ENCODE data around the gene LPXN.

Gene LPXN

GRCh38 chr11:58525037-58525614 lies 50.5 kb downstream of the LPXN start:
- DNase-seq = peak in 1 of 10 donors; percentile 22
- intact Hi-C loops (cut with DNase I) = no loop called here

GRCh38 chr11:58524232-58525036 lies 51.2 kb downstream of the LPXN start:
- peak in 9 of 10 donors; percentile 34 to 93 (median 63) for DNase-seq
- intact Hi-C loops (cut with DNase I) = no loop called here

GRCh38 chr11:58513747-58514367 lies 61.8 kb downstream of the LPXN start:
- intact Hi-C loops (cut with DNase I) = loop anchor here (10.0 kb wide), 3 partner anchors 759 to 1169 kb away; partner anchors contain the start of gene BTBD18
- DNase-seq = peak in 6 of 10 donors; percentile 40 to 92 (median 44)

- intact Hi-C loops (cut with DNase I) = loop anchor here (10.0 kb wide), 3 partner anchors 757 to 1167 kb away; partner anchors contain the start of gene BTBD18
- DNase-seq = no peak
These were observed 64.0 kb downstream of the LPXN start for GRCh38 chr11:58511636-58512035.

GRCh38 chr11:58509748-58510147 lies 65.9 kb downstream of the LPXN start:
- DNase-seq = no peak
- intact Hi-C loops (cut with DNase I) = loop anchor here (10.0 kb wide), 3 partner anchors 755 to 1165 kb away; partner anchors contain the start of gene BTBD18

GRCh38 chr11:58508814-58509213 lies 66.8 kb downstream of the LPXN start:
- intact Hi-C loops (cut with DNase I) = no loop called here
- DNase-seq = no peak

- no peak for DNase-seq
- intact Hi-C loops (cut with DNase I) = no loop called here
These were observed 67.7 kb downstream of the LPXN start, which contains the start of gene OR5B21 for GRCh38 chr11:58508005-58508404. OR5B21 (minus strand) TSS chr11:58508105; CDS start chr11:58508105, 0 bp downstream.

GRCh38 chr11:58507355-58507754 lies 68.3 kb downstream of the LPXN start:
- intact Hi-C loops (cut with DNase I) = no loop called here
- no peak for DNase-seq

GRCh38 chr11:58506935-58507334 lies 68.7 kb downstream of the LPXN start:
- no peak for DNase-seq
- intact Hi-C loops (cut with DNase I) = no loop called here

- DNase-seq = no peak
- intact Hi-C loops (cut with DNase I) = no loop called here
These were observed 69.8 kb downstream of the LPXN start for GRCh38 chr11:58505849-58506248.

GRCh38 chr11:58504232-58504631 lies 71.4 kb downstream of the LPXN start:
- intact Hi-C loops (cut with DNase I) = no loop called here
- no peak for DNase-seq

GRCh38 chr11:58503361-58503856 lies 72.2 kb downstream of the LPXN start:
- intact Hi-C loops (cut with DNase I) = no loop called here
- DNase-seq = no peak

- no peak for DNase-seq
- intact Hi-C loops (cut with DNase I) = no loop called here
These were observed 73.7 kb downstream of the LPXN start for GRCh38 chr11:58502004-58502403.

GRCh38 chr11:58498464-58498863 lies 77.2 kb downstream of the LPXN start:
- intact Hi-C loops (cut with DNase I) = no loop called here
- no peak for DNase-seq

GRCh38 chr11:58497951-58498350 lies 77.7 kb downstream of the LPXN start:
- no peak for DNase-seq
- intact Hi-C loops (cut with DNase I) = no loop called here

- intact Hi-C loops (cut with DNase I) = no loop called here
- DNase-seq = peak in 5 of 10 donors; percentile 15 to 87 (median 32)
These were observed 79.8 kb downstream of the LPXN start for GRCh38 chr11:58495906-58496305.

GRCh38 chr11:58494101-58494500 lies 81.6 kb downstream of the LPXN start:
- intact Hi-C loops (cut with DNase I) = no loop called here
- no peak for DNase-seq

GRCh38 chr11:58493676-58494075 lies 82.0 kb downstream of the LPXN start:
- intact Hi-C loops (cut with DNase I) = no loop called here
- DNase-seq = no peak

- no peak for DNase-seq
- intact Hi-C loops (cut with DNase I) = no loop called here
These were observed 84.8 kb downstream of the LPXN start for GRCh38 chr11:58490827-58491226.

GRCh38 chr11:58487170-58487569 lies 88.5 kb downstream of the LPXN start:
- no peak for DNase-seq
- intact Hi-C loops (cut with DNase I) = no loop called here

GRCh38 chr11:58485961-58486360 lies 89.7 kb downstream of the LPXN start:
- intact Hi-C loops (cut with DNase I) = no loop called here
- no peak for DNase-seq
